ENCODE data around the gene TANC1.
"Not testable (repeated sequence)": the region's sequence is repeated elsewhere in the genome, so short reads cannot be mapped to it uniquely, and the experiment has no call there.

The TANC1 gene

DNA sequence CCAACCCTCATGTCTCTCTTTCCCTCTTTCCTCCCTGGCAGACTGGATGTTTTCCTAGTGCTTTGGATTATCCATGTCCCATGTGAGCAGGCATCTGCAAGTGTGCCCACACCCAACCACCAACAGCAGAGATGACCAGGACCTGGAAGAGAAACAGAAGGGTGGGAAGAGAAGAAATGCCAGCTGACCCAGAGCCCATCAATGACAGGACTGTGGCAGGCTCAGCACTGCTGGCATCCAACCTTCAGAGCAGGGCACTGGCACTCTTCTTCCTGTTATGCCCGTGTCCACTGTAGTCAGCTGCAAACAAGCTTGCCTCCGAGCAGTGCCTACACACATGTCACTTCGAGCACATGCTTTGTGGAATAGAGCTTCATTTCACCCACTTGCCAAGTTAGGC, 121.1 kb downstream of the TANC1 start:
- no peak for DNase-seq (ENCODE audit: low read depth in 3 of 3)

DNA sequence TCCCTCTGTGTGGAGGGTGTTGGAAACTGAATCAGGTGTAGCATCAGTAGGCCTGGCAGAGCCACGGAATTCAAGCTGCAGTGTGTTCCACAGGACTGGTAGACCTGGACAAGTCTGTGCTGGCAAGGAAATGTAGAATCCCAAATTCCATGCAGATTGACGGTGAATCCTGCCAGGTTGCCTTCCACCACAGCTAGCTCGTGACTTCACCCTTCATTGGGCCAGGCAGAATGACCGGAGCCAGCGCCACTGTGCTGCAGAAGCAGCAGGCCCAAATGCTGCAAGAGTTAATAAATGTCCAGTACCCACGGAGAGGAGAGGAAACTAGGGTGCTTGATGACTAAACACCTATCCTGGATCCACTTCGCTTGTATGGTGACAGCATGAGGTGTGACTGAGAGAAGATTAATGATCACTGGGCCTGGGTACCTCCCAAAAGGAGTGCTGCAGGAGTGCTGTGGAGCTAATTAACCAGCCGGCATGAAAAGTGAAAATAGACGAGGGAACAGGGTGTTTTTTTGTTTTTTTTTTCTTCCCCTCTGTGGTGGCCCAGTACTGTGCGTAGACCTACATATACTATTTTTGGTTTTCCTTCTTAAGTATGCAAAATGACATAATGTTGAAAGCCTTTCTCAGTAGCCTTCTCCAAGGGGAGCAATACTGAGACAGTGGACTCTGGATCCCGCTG, 122.2 kb downstream of the TANC1 start:
- no peak for DNase-seq (ENCODE audit: low read depth in 3 of 3)

DNA sequence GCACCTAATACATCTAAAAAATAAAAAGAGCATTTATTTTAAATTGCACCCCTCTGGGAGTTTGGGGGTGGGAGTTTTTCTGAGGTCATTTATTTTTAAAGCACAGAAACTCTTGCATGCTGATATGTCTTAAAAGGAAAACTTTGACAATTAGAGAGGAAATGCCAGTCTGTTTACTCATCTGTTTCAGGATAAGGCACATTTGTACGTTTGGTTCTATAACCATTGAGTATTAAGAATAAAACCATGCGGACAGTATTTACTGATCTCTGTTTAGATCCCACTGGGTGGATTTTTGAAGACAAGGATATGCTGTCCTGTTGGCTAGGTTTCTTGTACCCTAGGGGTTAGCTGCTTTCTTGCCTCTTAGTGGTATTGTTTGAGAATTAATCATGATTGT, 122.9 kb downstream of the TANC1 start:
- DNase-seq (ENCODE audit: low read depth in 3 of 3) = no peak

DNA sequence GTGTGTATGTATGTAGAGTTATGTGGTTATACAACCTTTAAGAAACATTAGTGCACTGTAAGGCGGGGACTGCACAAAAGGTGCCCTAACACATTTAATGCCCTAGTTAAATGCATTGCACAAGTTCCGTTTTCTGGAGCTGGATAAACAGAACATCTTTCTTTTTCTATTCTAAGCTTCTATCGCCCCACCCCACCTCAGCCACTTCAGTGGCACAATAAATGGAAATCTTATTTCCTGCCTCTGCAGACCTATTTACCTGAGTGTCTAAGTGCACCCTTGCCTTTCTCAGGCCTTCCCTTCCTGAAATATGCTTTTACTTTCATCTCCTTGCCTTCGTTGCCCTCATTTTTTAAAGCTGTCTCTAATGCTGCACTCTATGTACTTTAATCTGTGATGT, 123.5 kb downstream of the TANC1 start:
- no peak for DNase-seq (ENCODE audit: low read depth in 3 of 3)

DNA sequence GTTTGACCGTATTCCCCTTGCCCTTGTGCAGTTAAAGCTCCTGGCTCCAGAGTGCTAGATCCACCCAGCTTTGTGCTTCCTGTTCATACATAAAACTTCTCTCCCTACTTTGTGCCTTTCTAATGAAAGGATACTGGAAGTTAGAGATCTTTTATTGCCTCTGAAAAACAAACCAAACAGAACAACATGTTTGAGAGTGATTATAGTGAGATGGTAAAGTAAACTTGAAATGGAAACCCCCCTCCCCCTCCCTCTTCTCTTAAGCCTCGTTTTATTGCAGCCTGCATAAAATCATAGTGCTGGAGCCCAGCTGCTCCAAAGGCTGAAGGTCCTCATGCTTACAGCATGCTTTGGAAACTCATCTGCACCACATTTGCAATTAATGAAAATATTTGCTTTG, 125.1 kb downstream of the TANC1 start:
- no peak for DNase-seq (ENCODE audit: low read depth in 3 of 3)

DNA sequence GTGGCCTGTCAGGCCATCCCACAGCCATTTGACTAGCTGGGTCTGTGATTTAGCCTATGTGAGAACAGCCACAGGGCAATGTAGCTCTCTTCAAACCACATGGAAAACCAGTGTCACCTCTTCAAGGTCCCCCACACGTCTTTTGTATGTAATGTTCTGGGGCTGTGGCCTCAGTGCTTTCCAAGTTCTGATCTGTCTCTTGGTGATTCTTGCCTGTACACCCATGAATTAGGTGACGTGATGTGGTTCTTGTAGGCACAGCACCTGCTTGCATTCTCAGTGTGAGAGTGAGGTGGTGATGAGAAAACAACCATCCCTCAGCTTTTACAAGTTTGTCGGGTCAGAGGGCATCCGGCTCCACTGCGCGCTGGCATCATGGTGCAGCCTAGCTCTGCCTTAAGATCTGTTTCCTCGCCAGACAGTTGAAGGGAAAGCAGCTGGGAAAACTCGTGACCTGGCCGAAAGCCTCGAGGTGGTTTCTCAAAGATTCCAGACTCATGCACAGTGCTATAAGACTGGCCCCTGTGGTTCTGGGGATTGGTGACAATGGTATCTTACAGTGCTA, 125.8 kb downstream of the TANC1 start:
- no peak for DNase-seq (ENCODE audit: low read depth in 3 of 3)

DNA sequence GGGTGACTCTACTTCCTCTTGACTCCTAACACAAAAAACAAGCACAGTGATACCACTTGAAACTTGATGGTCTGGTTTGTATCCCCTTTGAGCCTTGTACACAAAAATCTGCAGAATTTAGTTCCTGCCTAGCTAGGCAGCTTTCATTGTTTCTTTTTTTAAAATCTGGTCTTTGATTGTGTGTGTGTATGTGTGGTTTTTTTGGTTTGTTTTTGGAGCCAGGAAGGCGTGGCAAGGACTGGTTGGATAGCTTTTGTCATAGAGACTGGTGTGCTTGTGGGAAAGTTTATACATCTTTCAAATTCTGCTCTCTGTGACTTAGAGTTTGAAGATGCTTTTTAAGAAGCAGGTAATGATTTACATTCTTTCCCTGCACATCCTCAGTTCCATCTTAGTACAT, 127.4 kb downstream of the TANC1 start:
- no peak for DNase-seq (ENCODE audit: low read depth in 3 of 3)

DNA sequence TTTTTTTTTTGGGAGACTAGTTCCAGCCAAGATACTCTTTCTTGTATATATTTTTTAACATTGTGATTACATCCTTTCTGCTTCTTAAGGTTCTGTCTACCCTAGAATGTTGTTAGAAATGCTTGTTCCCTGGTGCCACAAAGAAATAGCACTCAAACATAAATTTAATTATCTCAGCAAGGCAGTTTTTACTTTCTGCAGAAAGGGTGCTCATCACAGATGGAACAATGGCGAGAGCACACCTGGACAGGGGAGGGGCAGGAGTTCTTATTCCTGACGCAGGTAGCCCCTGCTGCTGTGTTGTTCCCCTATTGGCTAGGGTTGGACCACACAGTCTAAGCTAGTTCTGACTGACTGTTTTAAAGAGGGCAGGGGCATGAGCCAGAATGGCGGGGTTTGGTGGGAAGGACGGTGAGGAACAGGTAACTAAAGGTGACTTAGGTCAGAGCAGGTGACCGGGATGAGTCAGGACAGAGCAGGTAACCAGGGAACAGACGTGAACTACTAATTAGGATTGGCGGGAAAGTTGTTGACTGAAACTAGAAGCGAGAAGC, 127.9 kb downstream of the TANC1 start:
- DNase-seq (ENCODE audit: low read depth in 3 of 3) = not testable (repeated sequence)

DNA sequence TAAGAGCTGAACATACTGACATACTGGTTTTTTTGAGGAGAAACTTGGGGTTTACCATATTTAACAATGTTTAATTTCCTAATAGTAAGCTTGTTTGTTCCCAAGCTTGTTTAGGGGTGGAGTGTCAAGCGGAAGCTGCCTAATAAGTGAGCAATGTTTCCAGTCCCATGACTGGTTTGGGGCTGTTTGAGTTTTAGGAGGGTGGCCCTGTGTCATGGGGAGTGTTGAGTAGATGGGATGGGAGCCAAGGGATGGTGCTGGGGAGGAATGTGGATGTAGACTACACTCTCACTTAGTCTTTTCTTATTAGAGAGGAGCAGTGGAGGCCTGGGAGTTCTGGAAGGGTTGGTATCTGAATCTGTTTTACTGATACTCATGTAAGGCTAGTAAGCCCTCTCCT, 128.5 kb downstream of the TANC1 start:
- no peak for DNase-seq (ENCODE audit: low read depth in 3 of 3)

DNA sequence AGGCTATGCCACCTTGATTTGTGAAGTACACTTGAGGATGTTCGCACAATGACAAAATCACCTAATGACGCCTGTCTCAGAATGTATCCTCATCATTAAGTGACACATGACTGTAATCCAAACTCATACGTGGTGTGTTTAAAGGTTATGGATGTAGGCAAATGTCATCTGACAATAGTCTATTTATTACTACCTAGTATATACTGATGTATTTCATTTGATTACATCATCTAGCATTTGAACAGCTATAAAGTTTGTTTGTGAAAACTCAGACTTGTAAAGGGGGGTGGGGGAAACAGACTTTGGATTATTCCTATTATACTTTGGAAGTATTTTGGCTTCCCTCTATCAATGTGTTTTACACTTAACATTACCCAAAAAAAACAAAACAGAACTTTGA, 129.9 kb downstream of the TANC1 start:
- DNase-seq (ENCODE audit: low read depth in 3 of 3) = no peak

DNA sequence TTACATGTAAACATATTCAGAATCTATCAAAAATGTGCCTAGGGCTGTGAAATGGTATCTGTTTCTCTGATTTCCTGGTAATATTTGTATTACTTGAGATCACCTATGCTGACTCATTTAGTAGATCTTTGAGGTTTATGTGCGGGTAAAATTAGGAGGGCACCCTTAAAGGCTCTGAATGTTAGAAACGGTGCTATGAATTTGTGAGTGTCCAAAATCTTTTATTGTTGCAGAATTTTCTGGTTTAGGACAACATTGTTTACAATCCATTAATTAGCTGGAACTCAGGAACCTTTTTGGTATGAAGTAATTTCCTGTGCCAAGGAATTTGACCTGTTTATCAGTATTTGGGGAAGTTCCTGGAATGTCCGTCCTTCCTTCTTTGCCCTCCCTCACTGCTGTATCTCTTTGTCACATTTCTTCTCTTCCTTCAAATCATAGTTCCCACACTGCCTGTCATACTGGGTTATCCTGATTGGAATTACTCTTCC, 130.5 kb downstream of the TANC1 start:
- no peak for DNase-seq (ENCODE audit: low read depth in 3 of 3)

DNA sequence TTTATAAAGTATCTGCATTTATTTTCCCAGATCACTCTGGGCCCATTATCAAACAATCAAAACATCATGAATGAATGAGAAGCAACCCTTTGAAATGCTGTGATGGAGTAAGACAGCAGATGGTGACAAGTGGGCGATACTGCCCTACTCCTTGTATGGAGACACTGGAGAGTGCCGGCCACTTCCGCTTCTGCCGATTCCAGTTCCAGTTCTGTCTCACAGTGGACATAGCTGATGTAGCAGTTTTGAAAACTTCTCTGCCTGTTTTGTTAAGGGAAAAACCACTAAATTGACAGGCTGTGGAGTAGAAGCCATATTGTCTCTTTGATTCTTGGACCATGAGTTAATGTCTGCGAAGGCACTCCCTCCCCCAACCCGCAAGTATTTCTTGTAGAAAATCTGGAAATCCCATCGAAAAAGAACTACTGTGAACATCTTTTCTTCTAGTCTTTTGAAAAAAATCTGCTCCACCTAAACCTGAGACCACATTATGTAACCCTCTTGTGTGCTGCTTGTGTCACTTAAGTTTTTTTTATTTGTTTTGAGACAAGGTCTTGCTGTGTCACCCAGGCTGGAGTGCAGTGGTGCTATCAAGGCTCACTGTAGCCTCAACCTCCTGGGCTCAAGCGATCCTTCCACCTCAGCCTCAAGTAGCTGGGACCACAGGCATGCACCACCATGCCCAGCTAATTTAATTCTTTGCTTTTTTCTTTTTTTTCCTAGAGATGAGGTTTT, 133.5 kb downstream of the TANC1 start:
- DNase-seq (ENCODE audit: low read depth in 3 of 3) = no peak

DNA sequence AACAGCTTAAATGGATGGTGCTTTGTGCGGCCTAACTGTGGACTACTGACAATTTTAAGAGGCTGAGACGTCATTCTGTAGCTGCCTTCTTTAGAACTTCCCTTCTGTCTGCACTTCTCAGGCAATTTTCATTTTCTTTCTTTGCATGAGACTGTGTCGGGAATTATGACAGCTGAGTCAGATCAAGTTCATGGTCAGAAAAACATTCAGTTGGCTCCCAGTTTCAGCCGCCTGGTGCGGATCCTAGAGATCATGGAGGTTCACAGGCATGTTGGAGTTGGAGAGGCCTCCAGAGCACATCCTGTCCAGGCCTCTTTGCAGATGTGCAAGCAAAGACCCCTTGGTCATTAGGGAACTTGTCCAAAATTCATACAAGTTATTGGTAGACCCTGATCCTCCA, 135.0 kb downstream of the TANC1 start:
- DNase-seq (ENCODE audit: low read depth in 3 of 3) = no peak

DNA sequence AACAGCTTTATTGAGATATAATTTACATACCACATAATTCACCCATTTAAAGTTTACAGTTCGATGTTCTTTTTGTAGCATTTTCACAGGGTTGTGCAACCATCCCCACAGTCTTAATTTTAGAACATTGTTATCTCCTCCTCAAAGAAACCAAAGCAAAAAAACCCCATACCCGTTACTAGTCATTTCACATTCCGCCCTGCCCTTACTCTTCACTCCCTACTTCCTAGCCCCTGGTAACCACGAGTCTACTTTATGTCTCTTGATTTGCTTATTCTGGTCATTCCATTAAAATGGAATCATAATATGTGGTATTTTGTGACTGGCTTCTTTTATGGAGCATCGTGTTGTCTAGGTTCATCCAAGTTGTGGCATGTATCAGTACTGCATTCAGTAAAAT, 137.7 kb downstream of the TANC1 start:
- no peak for DNase-seq (ENCODE audit: low read depth in 3 of 3)

DNA sequence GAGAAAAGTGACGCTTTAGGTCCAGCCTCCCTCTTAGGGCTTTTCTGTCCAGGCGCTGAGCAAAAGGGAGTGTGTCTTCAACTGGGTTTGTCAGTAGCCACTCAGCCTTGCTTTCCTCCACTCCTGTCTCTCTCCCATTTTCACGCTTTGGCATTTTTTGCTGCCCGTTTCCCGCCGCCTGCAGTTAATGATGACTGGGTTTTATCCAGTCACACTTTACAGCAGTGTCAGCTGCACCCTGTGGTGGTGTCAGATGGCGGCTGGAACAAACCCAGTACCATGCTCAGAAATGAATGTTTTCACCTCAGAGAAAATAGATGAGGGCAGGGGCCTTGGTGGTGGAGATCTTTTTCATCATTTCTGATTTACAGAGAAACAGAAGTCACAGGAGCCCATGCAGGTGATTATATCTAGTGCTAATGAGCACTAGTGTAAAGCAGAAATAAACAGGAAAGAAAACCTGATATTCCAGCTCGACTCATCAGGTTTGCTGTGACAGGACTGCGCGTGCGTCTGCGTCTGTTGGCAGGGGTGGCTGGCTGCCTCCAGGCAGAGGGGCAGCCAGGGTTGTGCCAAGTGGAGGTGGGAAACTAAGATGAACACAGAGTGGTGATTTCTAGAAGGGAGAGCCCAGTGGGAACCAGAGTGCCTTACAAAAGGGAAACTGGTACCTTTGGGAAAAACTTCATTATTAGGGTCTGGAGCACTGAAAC, 139.9 kb downstream of the TANC1 start:
- no peak for DNase-seq (ENCODE audit: low read depth in 3 of 3)

DNA sequence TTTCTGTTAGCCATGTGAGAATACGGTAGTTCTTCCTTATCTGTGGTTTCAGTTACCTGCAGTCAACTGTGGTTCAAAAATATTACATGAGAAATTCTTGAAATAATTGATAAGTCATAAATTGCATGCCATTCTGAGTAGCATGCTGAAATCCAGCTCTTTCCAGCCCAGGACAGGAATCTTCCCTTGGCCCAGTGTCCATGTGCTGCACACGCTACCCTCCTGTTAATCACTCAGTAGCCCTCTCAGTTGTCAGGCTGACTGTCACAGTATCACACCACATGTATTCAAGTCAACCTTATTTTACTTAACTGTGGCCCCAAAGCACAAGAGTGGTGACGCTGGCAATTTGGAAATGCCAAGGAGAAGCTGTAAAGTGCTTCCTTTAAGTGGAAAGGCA, 141.1 kb downstream of the TANC1 start:
- no peak for DNase-seq (ENCODE audit: low read depth in 3 of 3)

DNA sequence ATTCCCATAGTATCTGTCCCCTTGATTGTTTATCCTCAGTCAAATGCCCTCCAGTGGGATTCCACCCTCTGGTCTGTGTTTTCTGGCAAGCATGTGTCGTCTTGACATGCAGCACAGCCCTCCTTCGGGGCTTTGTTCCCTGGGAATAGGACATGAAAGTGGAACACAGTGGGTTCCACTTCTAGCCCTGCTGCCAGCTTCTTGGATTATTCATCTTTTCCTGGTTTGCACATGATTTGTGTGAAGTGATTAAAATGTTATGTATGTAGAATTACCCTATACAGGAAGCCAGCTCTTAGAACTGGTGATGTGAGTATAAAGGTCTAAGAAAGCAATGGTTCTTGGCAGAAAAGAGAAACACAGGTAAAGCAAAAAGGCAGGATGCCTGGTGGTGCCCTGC, 142.3 kb downstream of the TANC1 start:
- DNase-seq (ENCODE audit: low read depth in 3 of 3) = no peak

DNA sequence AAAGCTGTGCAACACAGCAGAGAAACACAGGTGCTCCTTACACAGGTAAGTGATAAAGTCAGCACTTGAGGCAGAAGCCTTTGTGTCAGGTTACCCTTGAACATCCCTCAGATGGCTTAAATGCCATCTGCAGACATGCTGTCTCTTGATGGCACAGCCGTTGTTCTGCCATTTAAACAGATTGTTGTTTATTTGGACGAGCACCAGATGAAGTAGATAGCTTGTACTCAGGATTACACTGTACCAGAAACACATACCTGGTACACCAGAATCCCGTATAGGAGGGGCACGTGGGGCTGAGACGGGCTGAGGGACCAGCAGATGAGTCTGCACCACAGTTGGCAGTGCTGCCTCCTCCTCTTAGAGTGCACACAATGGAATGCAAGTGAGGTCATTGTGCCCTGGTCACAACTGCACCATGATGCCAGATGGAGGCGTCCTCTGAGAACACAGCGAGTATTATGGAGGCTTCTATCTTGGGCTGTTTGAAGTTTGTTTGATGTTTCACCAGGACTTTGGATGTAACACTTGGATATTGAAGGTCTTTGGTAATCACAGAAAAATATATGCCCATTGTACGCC, 143.0 kb downstream of the TANC1 start:
- no peak for DNase-seq (ENCODE audit: low read depth in 3 of 3)

DNA sequence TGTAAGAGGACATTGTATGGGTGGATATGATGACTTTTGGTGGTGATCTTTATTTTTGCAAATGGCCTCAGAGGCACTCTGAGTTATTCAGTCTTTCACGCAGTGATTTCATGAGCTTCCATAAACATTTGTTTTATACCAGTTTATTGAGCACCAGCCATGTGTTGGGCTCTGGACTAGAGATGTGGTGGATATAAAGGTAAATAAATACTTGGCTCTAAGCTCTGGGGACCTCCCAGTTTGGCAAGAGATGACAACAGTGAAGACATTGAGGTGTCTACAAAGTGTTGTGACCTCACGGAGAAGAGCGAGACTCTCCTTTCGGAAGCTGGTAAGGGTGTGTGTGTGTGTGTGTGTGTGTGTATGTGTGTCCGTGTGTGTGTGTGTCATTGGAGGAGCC, 146.4 kb downstream of the TANC1 start:
- no peak for DNase-seq (ENCODE audit: low read depth in 3 of 3)

DNA sequence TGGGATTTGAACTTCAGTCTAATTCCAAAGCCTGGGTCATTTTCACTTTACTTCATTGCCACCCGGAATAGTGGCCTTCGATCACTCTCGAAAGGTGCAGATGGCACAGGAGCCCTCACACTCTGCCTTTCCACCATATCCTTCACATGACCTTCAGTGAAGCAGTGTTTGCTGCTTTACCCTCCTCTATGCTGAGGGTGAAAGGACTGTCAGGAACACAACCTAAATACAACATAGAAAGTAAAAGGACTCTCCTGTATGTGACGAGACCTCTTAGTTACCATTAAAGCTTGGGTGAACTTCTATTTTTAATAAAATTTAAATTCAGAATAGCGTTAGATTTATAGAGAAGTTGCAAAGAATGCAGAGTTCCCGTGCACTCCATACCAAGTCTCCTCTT, 148.5 kb downstream of the TANC1 start:
- DNase-seq (ENCODE audit: low read depth in 3 of 3) = no peak

DNA sequence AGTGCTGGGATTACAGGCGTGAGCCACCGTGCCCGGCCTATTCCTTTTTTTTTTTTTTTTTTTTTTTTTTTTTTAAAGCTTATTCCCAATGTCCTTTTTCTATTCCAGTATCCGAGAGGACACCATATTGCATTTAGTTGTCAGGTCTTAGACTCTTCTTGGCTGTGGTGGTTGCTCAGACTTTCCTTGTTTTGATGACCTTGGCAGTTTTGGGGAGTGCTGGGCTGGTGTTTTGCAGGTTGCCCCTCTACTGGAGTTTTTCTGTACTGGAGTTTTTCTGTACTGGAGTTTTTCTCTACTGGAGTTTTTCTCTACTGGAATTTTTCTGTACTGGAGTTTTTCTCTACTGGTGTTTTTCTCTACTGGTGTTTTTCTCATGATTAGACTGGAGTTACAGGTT, 149.2 kb downstream of the TANC1 start:
- DNase-seq (ENCODE audit: low read depth in 3 of 3) = no peak

Measured in stimulated activated CD4-positive, alpha-beta T cell treated with anti-CD3 and anti-CD28 coated beads, TNF-alpha, amount 100 ng/mL, for 4 hours (primary cell).